H9 (cell line): ENCODE results near the gene SZT2. TPM values are rescaled to one million over a fixed set of nuclear protein-coding genes. Genes with fewer than 3 reads are reported as not detected.

ENCODE experiments used
- DNase-seq: peaks from one replicate; pipeline ENCODE4 v3.0.0-alpha.2; 2017
- H2AFZ ChIP-seq: one replicate; pipeline ENCODE4 v1.6.1; 2013; ENCODE audit warnings: mild to moderate bottlenecking, low read length, control low read depth, moderate library complexity
- H2AK5ac ChIP-seq: 2 replicates; pipeline ENCODE4 v1.6.1; 2013; ENCODE audit warnings: low read length, control low read depth, mixed read lengths; ENCODE audit not compliant: insufficient read length
- H2BK120ac ChIP-seq: one replicate; pipeline ENCODE4 v1.6.1; 2013; ENCODE audit warnings: low read depth, mild to moderate bottlenecking, low read length, control low read depth, inconsistent platforms; ENCODE audit not compliant: poor library complexity, severe bottlenecking
- H2BK12ac ChIP-seq: 2 replicates; pipeline ENCODE4 v1.6.1; 2013; ENCODE audit warnings: low read length, control low read depth, mixed read lengths, low read depth; ENCODE audit not compliant: insufficient read length
- H2BK15ac ChIP-seq: 2 replicates; pipeline ENCODE4 v1.6.1; 2013; ENCODE audit warnings: low read depth, low read length, control low read depth
- H2BK20ac ChIP-seq: one replicate; pipeline ENCODE4 v1.6.1; 2013; ENCODE audit warnings: low read depth, mild to moderate bottlenecking, low read length, control low read depth, inconsistent platforms; ENCODE audit not compliant: poor library complexity, severe bottlenecking
- H2BK5ac ChIP-seq: 2 replicates; pipeline ENCODE4 v1.6.1; 2013; ENCODE audit warnings: low read length, control low read depth, mixed read lengths; ENCODE audit not compliant: insufficient read length
- H3K14ac ChIP-seq: 2 replicates; pipeline ENCODE4 v1.6.1; 2013; ENCODE audit warnings: low read length, control low read depth; ENCODE audit not compliant: insufficient read depth
- H3K18ac ChIP-seq: 2 replicates; pipeline ENCODE4 v1.6.1; 2013; ENCODE audit warnings: low read depth, mild to moderate bottlenecking, mixed read lengths, low read length, control low read depth; ENCODE audit not compliant: insufficient read length
- H3K23ac ChIP-seq: 2 replicates; pipeline ENCODE4 v1.6.1; 2013; ENCODE audit warnings: low read length, control low read depth, mixed read lengths, low read depth; ENCODE audit not compliant: insufficient read length
- H3K23me2 ChIP-seq: 2 replicates; pipeline ENCODE4 v1.6.1; 2013; ENCODE audit warnings: low read depth, mild to moderate bottlenecking, mixed read lengths, low read length, control low read depth; ENCODE audit not compliant: insufficient read length, poor library complexity, severe bottlenecking
- H3K27ac ChIP-seq: 2 replicates; pipeline ENCODE4 v1.5.1; 2013; ENCODE audit warnings: low read length, control low read depth, mixed read lengths, low read depth; ENCODE audit not compliant: insufficient read length
- H3K27me3 ChIP-seq: 2 replicates; pipeline ENCODE4 v1.6.1; 2013; ENCODE audit warnings: low read length, control low read depth, inconsistent platforms; ENCODE audit not compliant: insufficient read depth
- H3K4ac ChIP-seq: 2 replicates; pipeline ENCODE4 v1.6.1; 2013; ENCODE audit warnings: low read depth, mild to moderate bottlenecking, control low read depth, inconsistent platforms, low read length, moderate library complexity
- H3K4me1 ChIP-seq: 2 replicates; pipeline ENCODE4 v1.6.1; 2013; ENCODE audit warnings: low read length, control low read depth, inconsistent platforms; ENCODE audit not compliant: insufficient read depth
- H3K4me2 ChIP-seq: 2 replicates; pipeline ENCODE4 v1.6.1; 2013; ENCODE audit warnings: low read length, control low read depth, mixed read lengths; ENCODE audit not compliant: insufficient read length, insufficient read depth
- H3K56ac ChIP-seq: 2 replicates; pipeline ENCODE4 v1.6.1; 2013; ENCODE audit warnings: low read depth, mild to moderate bottlenecking, mixed read lengths, low read length, control low read depth; ENCODE audit not compliant: insufficient read length
- H3K79me1 ChIP-seq: 2 replicates; pipeline ENCODE4 v1.6.1; 2013; ENCODE audit warnings: low read depth, mild to moderate bottlenecking, moderate library complexity, low read length, control low read depth, inconsistent platforms; ENCODE audit not compliant: insufficient read depth, poor library complexity, severe bottlenecking
- H3K79me2 ChIP-seq: 2 replicates; pipeline ENCODE4 v1.6.1; 2013; ENCODE audit warnings: low read length, control low read depth, inconsistent platforms; ENCODE audit not compliant: insufficient read depth
- H3K9ac ChIP-seq: 2 replicates; pipeline ENCODE4 v1.6.1; 2013; ENCODE audit warnings: low read length, control low read depth, mixed read lengths; ENCODE audit not compliant: insufficient read length; ENCODE audit errors: extremely low read depth
- H3K9me3 ChIP-seq: one replicate; pipeline ENCODE4 v1.6.1; 2013; ENCODE audit warnings: low read depth, low read length, inconsistent platforms; ENCODE audit not compliant: control insufficient read depth
- H3T11ph ChIP-seq: one replicate; pipeline ENCODE4 v1.6.1; 2013; ENCODE audit warnings: mild to moderate bottlenecking, low read length, control low read depth, inconsistent platforms
- H4K20me1 ChIP-seq: one replicate; pipeline ENCODE4 v1.6.1; 2013; ENCODE audit not compliant: control insufficient read depth, insufficient read length, insufficient read depth
- H4K5ac ChIP-seq: 2 replicates; pipeline ENCODE4 v1.6.1; 2013; ENCODE audit warnings: low read depth, mild to moderate bottlenecking, mixed read lengths, low read length, control low read depth; ENCODE audit not compliant: insufficient read length
- H4K8ac ChIP-seq: replicated peaks from 2 replicates; pipeline ENCODE4 v1.6.1; 2013; ENCODE audit warnings: low read length, control low read depth, mixed read lengths, low read depth; ENCODE audit not compliant: insufficient read length
- H4K91ac ChIP-seq: 2 replicates; pipeline ENCODE4 v1.6.1; 2013; ENCODE audit warnings: low read depth, mild to moderate bottlenecking, moderate library complexity, mixed read lengths, low read length, control low read depth; ENCODE audit not compliant: insufficient read length
- H3K27ac Mint-ChIP-seq, 3 experiments: 2 replicates in 2 of 3; 3 replicates in 1 of 3; pipeline ENCODE4 v1.8.0; 2020 to 2021; ENCODE audit warnings: mixed read lengths in 3 of 3, mild to moderate bottlenecking in 1 of 3, moderate library complexity in 1 of 3
- H3K27me3 Mint-ChIP-seq: 2 replicates; pipeline ENCODE4 v1.8.0; 2021; ENCODE audit warnings: low read depth, mild to moderate bottlenecking, moderate library complexity, mixed read lengths
- H3K36me3 Mint-ChIP-seq, 3 experiments: 2 replicates in 2 of 3; 3 replicates in 1 of 3; pipeline ENCODE4 v1.8.0; 2020 to 2021; ENCODE audit warnings: low read depth in 3 of 3, mixed read lengths in 3 of 3; ENCODE audit not compliant: insufficient read depth in 1 of 3
- H3K4me1 Mint-ChIP-seq, 2 experiments: 2 replicates each; pipeline ENCODE4 v1.8.0; 2020; ENCODE audit warnings: mixed read lengths in 2 of 2
- H3K4me3 Mint-ChIP-seq, 2 experiments: 2 replicates in 1 of 2; 3 replicates in 1 of 2; pipeline ENCODE4 v1.8.0; 2020 to 2021; ENCODE audit warnings: mild to moderate bottlenecking in 2 of 2, mixed read lengths in 2 of 2, moderate library complexity in 1 of 2
- H3K9me3 Mint-ChIP-seq, 2 experiments: 2 replicates in 1 of 2; 3 replicates in 1 of 2; pipeline ENCODE4 v1.8.0; 2020; ENCODE audit warnings: mild to moderate bottlenecking in 2 of 2, mixed read lengths in 2 of 2, moderate library complexity in 1 of 2
- WGBS: extraction: QIAGEN DNeasy Blood & Tissue Kit; methylation state at CpG from one replicate; pipeline ENCODE4 v1.1.7; 2013; ENCODE audit warnings: missing lambda C conversion rate, low lambda C conversion rate, mixed read lengths; ENCODE audit not compliant: insufficient read length; ENCODE audit errors: extremely low coverage; 5-methylcytosine and 5-hydroxymethylcytosine counted together
- total RNA-seq: library from RNA; stranded (reverse); gene quantifications from 2 replicates; pipeline ENCODE4 v1.2.1, GENCODE V29; 2021
- TF ChIP-seq, protein P1 (sequence below): fragments of 200-600 bp; sonication (generic); conservative IDR thresholded peaks from 3 replicates; pipeline ENCODE4 v1.8.0; 2021; ENCODE audit warnings: antibody characterized with exemption, mild to moderate bottlenecking

Gene SZT2
- total RNA-seq, 1 experiment from 2014 or later: 16.8 TPM

- Histone ChIP-seq H2AFZ (no peak overlapping the region), H2BK120ac (no peak overlapping the region), H3K9me3 (no peaks in the 10 kb centered on the region), H3K23ac (no peak overlapping the region), H4K5ac (no peak overlapping the region), H4K8ac (no peak overlapping the region), H3K9ac (no peak overlapping the region), H3K4ac (no peak overlapping the region), H4K91ac (no peak overlapping the region), H3K79me2 (no peaks in the 10 kb centered on the region), H3K23me2 (no peaks in the 10 kb centered on the region), H3K4me2 (no peak overlapping the region), H2BK20ac (no peak overlapping the region), H2BK5ac (no peak overlapping the region), H3K14ac (no peak overlapping the region), H3K56ac (no peak overlapping the region), H2BK12ac (no peak overlapping the region), H3T11ph (no peak overlapping the region), H3K27ac (no peak overlapping the region), H3K79me1 (no peaks in the 10 kb centered on the region), H3K27me3 (no peaks in the 10 kb centered on the region), H3K4me1 (no peaks in the 10 kb centered on the region), H3K18ac (no peak overlapping the region), H4K20me1 (no peaks in the 10 kb centered on the region), H2BK15ac (no peak overlapping the region), H2AK5ac (no peak overlapping the region)
- H3K27ac Mint-ChIP-seq: no peak overlapping the region
- peaks cover 32 to 81% (median 72%) of the 10 kb centered on the region in 3 experiments; a peak in 6 of 7 replicates for H3K36me3 Mint-ChIP-seq
- no peaks in the 10 kb centered on the region for H3K27me3 Mint-ChIP-seq
- no CpG with 5 or more reads among the region's 19 CpGs for WGBS
- peak; percentile 15 for DNase-seq
- H3K4me3 Mint-ChIP-seq: no peak overlapping the region
- TF ChIP-seq, protein P1, sequence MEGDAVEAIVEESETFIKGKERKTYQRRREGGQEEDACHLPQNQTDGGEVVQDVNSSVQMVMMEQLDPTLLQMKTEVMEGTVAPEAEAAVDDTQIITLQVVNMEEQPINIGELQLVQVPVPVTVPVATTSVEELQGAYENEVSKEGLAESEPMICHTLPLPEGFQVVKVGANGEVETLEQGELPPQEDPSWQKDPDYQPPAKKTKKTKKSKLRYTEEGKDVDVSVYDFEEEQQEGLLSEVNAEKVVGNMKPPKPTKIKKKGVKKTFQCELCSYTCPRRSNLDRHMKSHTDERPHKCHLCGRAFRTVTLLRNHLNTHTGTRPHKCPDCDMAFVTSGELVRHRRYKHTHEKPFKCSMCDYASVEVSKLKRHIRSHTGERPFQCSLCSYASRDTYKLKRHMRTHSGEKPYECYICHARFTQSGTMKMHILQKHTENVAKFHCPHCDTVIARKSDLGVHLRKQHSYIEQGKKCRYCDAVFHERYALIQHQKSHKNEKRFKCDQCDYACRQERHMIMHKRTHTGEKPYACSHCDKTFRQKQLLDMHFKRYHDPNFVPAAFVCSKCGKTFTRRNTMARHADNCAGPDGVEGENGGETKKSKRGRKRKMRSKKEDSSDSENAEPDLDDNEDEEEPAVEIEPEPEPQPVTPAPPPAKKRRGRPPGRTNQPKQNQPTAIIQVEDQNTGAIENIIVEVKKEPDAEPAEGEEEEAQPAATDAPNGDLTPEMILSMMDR: no peak
- H3K4me1 Mint-ChIP-seq: peaks cover 0 to 4% of the 10 kb centered on the region in 2 experiments; a peak in 2 of 4 replicates
- no peaks in the 10 kb centered on the region for H3K9me3 Mint-ChIP-seq
Measured at GRCh38 chr1:43446881-43447835, 57.5 kb downstream of the SZT2 start.
